Stimulated activated naive B cell treated with anti-CD40 and anti-IgM and Interleukin-4, amounts not matched to agents 10 μg/mL and 1 μg/mL and 100 μg/mL, for 72 hours (primary cell): ENCODE results near the gene CNGA3.

Experiments used
- ATAC-seq, 2 donors: fragments of 150-1000 bp; cut with Tn5 transposase; replicated peaks; 2 replicates each; pipeline ENCODE4 v1.10.0; 2021; ENCODE audit warnings: moderate library complexity in 1 of 2
- DNase-seq: peaks from one replicate; pipeline ENCODE4 v3.0.0; 2021
- H3K27ac Mint-ChIP-seq: one replicate; pipeline ENCODE4 v1.8.0; 2022; ENCODE audit warnings: mild to moderate bottlenecking, mixed read lengths
- H3K27me3 Mint-ChIP-seq, 2 donors: one replicate each; pipeline ENCODE4 v1.8.0; 2022; ENCODE audit warnings: mixed read lengths in 2 of 2
- H3K36me3 Mint-ChIP-seq, 2 donors: one replicate each; pipeline ENCODE4 v1.8.0; 2022; ENCODE audit warnings: mixed read lengths in 2 of 2, mild to moderate bottlenecking in 1 of 2
- H3K4me1 Mint-ChIP-seq, 2 donors: one replicate each; pipeline ENCODE4 v1.8.0; 2022; ENCODE audit warnings: mixed read lengths in 2 of 2, mild to moderate bottlenecking in 1 of 2
- H3K4me3 Mint-ChIP-seq, 2 donors: one replicate each; pipeline ENCODE4 v1.8.0; 2022; ENCODE audit warnings: mild to moderate bottlenecking in 2 of 2, mixed read lengths in 2 of 2, moderate library complexity in 1 of 2
- H3K9me3 Mint-ChIP-seq, 2 donors: one replicate each; pipeline ENCODE4 v1.8.0; 2022; ENCODE audit warnings: mixed read lengths in 2 of 2, mild to moderate bottlenecking in 1 of 2

The CNGA3 gene

GRCh38 chr2:98438190-98439133 is 92.2 kb downstream of the CNGA3 start:
- ATAC-seq (peak; percentile 63 to 74), DNase-seq (no peak)
- peaks cover 5 to 25% of the 10 kb centered on the region in 2 donors for H3K4me1 Mint-ChIP-seq
- peaks cover 0 to 13% of the 10 kb centered on the region in 2 donors for H3K27me3 Mint-ChIP-seq
- H3K4me3 Mint-ChIP-seq, result no peak overlapping the region
- H3K36me3 Mint-ChIP-seq, result peaks cover 0 to 14% of the 10 kb centered on the region in 2 donors
- peak overlapping the region; percentile 49 for H3K27ac Mint-ChIP-seq
- peaks cover 10 to 22% of the 10 kb centered on the region in 2 donors for H3K9me3 Mint-ChIP-seq

- DNase-seq (no peak), ATAC-seq (no peak)
- H3K27ac Mint-ChIP-seq, result no peak overlapping the region
- peaks cover 0 to 3% of the 10 kb centered on the region in 2 donors for H3K27me3 Mint-ChIP-seq
- H3K9me3 Mint-ChIP-seq, result peaks cover 10 to 22% of the 10 kb centered on the region in 2 donors
- H3K36me3 Mint-ChIP-seq, result peaks cover 5 to 10% of the 10 kb centered on the region in 2 donors
- H3K4me3 Mint-ChIP-seq, result no peak overlapping the region
- H3K4me1 Mint-ChIP-seq, result peaks cover 19 to 45% of the 10 kb centered on the region in 2 donors
Measured at GRCh38 chr2:98441706-98442450, 95.6 kb downstream of the CNGA3 start.

- Mint-ChIP-seq H3K27me3 (no peaks in the 10 kb centered on the region), H3K4me3 (no peak overlapping the region), H3K27ac (no peak overlapping the region), H3K4me1 (peaks cover 19 to 47% of the 10 kb centered on the region in 2 donors), H3K9me3 (peaks cover 10 to 22% of the 10 kb centered on the region in 2 donors), H3K36me3 (peaks cover 5 to 10% of the 10 kb centered on the region in 2 donors)
- ATAC-seq (no peak), DNase-seq (no peak)
Measured at GRCh38 chr2:98442488-98442887, 96.2 kb downstream of the CNGA3 start.

- Mint-ChIP-seq H3K4me1 (peaks cover 13 to 44% of the 10 kb centered on the region in 2 donors), H3K27me3 (no peaks in the 10 kb centered on the region), H3K9me3 (peaks cover 2 to 9% of the 10 kb centered on the region in 2 donors), H3K4me3 (peak within 1 kb of the TSS; percentile 93), H3K36me3 (peaks cover 3 to 5% of the 10 kb centered on the region in 2 donors), H3K27ac (peak within 1 kb of the TSS; percentile 90)
- peak; percentile 57 for DNase-seq
- peak; percentile 93 to 94 for ATAC-seq
Measured at GRCh38 chr2:98444436-98445176, 98.3 kb downstream of the CNGA3 start, which contains the start of gene INPP4A. Gene INPP4A (plus strand): TSS chr2:98444858. CDS start chr2:98520049, 75,191 bp downstream.

DNA sequence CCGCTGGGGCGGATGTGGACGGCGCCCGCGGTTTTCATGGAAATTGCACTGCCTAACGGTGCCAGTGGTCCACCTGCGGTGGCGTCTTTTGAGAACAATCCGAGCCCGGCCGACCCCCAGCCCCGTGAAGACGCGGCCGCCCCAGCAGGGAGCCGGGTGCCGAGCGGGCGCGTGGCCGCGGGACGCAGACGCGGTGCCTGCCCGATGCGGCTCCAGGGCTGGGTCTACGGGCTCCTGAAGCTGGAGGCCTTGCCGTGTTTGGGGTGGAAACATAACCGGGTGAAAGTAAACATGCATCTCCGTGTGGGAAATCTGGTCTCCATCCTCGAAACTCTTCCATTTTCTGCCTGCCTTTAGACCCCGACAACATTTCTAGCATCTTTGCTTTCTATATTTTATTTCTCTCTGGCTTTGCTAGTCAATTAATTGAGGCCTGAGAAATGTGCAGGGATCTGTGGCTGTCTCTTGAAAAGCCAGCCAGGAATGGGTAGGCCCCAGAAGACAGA is 99.0 kb downstream of the CNGA3 start:
- DNase-seq (no peak), ATAC-seq (peak; percentile 63 to 67)
- H3K4me3 Mint-ChIP-seq, result peak overlapping the region; percentile 93
- H3K36me3 Mint-ChIP-seq, result peaks cover 0 to 5% of the 10 kb centered on the region in 2 donors
- no peaks in the 10 kb centered on the region for H3K27me3 Mint-ChIP-seq
- peaks cover 0 to 3% of the 10 kb centered on the region in 2 donors for H3K9me3 Mint-ChIP-seq
- H3K27ac Mint-ChIP-seq, result peak overlapping the region; percentile 90
- H3K4me1 Mint-ChIP-seq, result peaks cover 13 to 44% of the 10 kb centered on the region in 2 donors

DNA sequence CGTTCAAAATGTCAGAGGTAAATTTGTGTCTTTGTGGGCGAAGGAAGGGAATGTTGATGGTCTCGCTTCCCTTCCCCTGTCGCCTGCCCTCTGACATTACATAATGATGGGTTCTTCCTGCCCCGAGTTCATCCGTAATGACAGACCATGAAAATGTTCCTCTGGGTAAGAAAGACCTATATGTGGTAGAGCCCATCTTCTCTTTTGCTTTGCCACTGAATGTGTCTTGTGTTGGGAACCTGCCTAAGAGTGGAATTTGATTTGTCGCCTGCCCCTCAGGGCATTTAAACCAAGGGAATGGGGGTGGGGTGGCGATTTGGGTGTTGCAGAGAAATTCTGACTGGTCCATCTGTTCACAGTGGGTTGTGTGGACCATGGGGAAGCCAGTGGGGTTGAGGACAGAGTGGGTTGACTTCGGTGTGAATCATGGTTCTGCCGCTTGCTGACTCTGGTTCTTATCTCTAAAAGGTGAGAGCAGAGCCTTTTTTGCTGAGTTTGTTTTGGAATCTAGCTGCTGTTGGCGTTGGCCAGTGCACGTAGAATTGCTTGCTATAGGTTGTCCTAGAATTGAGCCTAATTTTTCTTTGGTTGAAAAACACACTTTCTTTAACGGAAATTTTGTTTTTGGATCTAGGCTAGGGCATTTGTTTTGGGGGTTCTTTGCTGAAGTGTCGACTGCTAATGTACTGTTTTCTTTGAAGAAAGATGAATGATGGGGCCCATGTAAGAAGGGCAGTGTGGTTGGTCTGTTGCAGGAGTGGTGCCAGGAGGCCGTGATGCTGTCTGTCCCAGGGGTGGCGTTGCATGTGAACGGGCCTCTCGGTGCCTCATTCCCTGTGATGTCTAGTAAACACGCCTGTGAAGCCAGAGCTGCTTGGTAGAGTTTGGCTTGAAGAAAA is 99.7 kb downstream of the CNGA3 start:
- ATAC-seq, result peak in 1 of 2 donors; percentile 2

GRCh38 chr2:98446850-98447249 is 100.6 kb downstream of the CNGA3 start:
- Mint-ChIP-seq H3K36me3 (peaks cover 0 to 6% of the 10 kb centered on the region in 2 donors), H3K9me3 (no peaks in the 10 kb centered on the region), H3K4me3 (no peak overlapping the region), H3K4me1 (peaks cover 15 to 53% of the 10 kb centered on the region in 2 donors), H3K27ac (no peak overlapping the region), H3K27me3 (no peaks in the 10 kb centered on the region)
- DNase-seq (no peak), ATAC-seq (no peak)

More for the DNA sequence above, 99.7 kb downstream of the CNGA3 start:
- no peak for DNase-seq
- Mint-ChIP-seq H3K9me3 (no peaks in the 10 kb centered on the region), H3K4me3 (peak overlapping the region; percentile 93), H3K4me1 (peaks cover 13 to 50% of the 10 kb centered on the region in 2 donors), H3K27ac (peak overlapping the region; percentile 90), H3K36me3 (peaks cover 0 to 5% of the 10 kb centered on the region in 2 donors), H3K27me3 (no peaks in the 10 kb centered on the region)
